ENCODE data around the gene THSD1. TPM values are rescaled to one million over a fixed set of nuclear protein-coding genes. Genes with fewer than 3 reads are reported as not detected.

THSD1 gene
- total RNA-seq, 1 donor from 2014 or later: 14.4 TPM

- Histone ChIP-seq H3K79me2 (ENCODE audit: insufficient read depth, low read length) (no peaks in the 10 kb centered on the region), H3K4me1 (ENCODE audit: insufficient read depth, low read length) (peaks cover 17% of the 10 kb centered on the region), H2AFZ (ENCODE audit: low read depth, low read length) (no peak overlapping the region), H3K36me3 (ENCODE audit: insufficient read depth, low read length) (peaks cover 26% of the 10 kb centered on the region), H3K27me3 (ENCODE audit: insufficient read depth, low read length) (no peaks in the 10 kb centered on the region), H3K9me3 (ENCODE audit: insufficient read depth, low read depth, low read length) (no peaks in the 10 kb centered on the region), H3K27ac (ENCODE audit: low read depth, low read length) (peak overlapping the region; percentile 68), H4K20me1 (ENCODE audit: insufficient read depth, low read length) (no peaks in the 10 kb centered on the region), H3K4me2 (ENCODE audit: low read length) (peak overlapping the region; percentile 46), H3K9ac (ENCODE audit: low read length) (peak overlapping the region; percentile 39), H3K4me3 (ENCODE audit: insufficient read depth, low read depth, low read length) (no peak overlapping the region)
- Mint-ChIP-seq H3K27me3 (ENCODE audit: low read depth, unreplicated experiment) (no peaks in the 10 kb centered on the region), H3K27ac (ENCODE audit: unreplicated experiment) (peak overlapping the region; percentile 98), H3K36me3 (ENCODE audit: low read depth, unreplicated experiment) (peaks cover 9% of the 10 kb centered on the region), H3K4me3 (ENCODE audit: unreplicated experiment) (no peak overlapping the region), H3K4me1 (ENCODE audit: low read depth, unreplicated experiment) (peaks cover 44% of the 10 kb centered on the region), H3K9me3 (ENCODE audit: unreplicated experiment) (no peaks in the 10 kb centered on the region)
- DNase-seq (ENCODE audit: low read depth): peak; percentile 69
- no peak for FAIRE-seq
- TF ChIP-seq, protein P1, sequence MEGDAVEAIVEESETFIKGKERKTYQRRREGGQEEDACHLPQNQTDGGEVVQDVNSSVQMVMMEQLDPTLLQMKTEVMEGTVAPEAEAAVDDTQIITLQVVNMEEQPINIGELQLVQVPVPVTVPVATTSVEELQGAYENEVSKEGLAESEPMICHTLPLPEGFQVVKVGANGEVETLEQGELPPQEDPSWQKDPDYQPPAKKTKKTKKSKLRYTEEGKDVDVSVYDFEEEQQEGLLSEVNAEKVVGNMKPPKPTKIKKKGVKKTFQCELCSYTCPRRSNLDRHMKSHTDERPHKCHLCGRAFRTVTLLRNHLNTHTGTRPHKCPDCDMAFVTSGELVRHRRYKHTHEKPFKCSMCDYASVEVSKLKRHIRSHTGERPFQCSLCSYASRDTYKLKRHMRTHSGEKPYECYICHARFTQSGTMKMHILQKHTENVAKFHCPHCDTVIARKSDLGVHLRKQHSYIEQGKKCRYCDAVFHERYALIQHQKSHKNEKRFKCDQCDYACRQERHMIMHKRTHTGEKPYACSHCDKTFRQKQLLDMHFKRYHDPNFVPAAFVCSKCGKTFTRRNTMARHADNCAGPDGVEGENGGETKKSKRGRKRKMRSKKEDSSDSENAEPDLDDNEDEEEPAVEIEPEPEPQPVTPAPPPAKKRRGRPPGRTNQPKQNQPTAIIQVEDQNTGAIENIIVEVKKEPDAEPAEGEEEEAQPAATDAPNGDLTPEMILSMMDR (IDR thresholded peaks at IDR 0.05; ENCODE audit: insufficient read depth, low read depth, low read length): no peak
- no peak for TF ChIP-seq EZH2 (IDR thresholded peaks at IDR 0.05; ENCODE audit: insufficient read depth, low read length)
These were observed 9.0 kb upstream of the THSD1 start for GRCh38 chr13:52414963-52415362.

GRCh38 chr13:52414051-52414450 lies 8.1 kb upstream of the THSD1 start:
- Histone ChIP-seq H3K27ac (ENCODE audit: low read depth, low read length) (peak overlapping the region; percentile 68), H3K4me2 (ENCODE audit: low read length) (peak overlapping the region; percentile 46), H3K9ac (ENCODE audit: low read length) (peak overlapping the region; percentile 39), H3K4me3 (ENCODE audit: insufficient read depth, low read depth, low read length) (no peak overlapping the region), H4K20me1 (ENCODE audit: insufficient read depth, low read length) (no peaks in the 10 kb centered on the region), H3K27me3 (ENCODE audit: insufficient read depth, low read length) (no peaks in the 10 kb centered on the region), H3K4me1 (ENCODE audit: insufficient read depth, low read length) (peaks cover 17% of the 10 kb centered on the region), H3K9me3 (ENCODE audit: insufficient read depth, low read depth, low read length) (no peaks in the 10 kb centered on the region), H3K36me3 (ENCODE audit: insufficient read depth, low read length) (peaks cover 25% of the 10 kb centered on the region), H3K79me2 (ENCODE audit: insufficient read depth, low read length) (no peaks in the 10 kb centered on the region), H2AFZ (ENCODE audit: low read depth, low read length) (no peak overlapping the region)
- DNase-seq (ENCODE audit: low read depth) (no peak), FAIRE-seq (no peak)
- TF ChIP-seq EZH2 (IDR thresholded peaks at IDR 0.05; ENCODE audit: insufficient read depth, low read length): no peak
- TF ChIP-seq, protein P1 (IDR thresholded peaks at IDR 0.05; ENCODE audit: insufficient read depth, low read depth, low read length): no peak
- H3K9me3 Mint-ChIP-seq (ENCODE audit: unreplicated experiment): no peaks in the 10 kb centered on the region
- peaks cover 43% of the 10 kb centered on the region for H3K4me1 Mint-ChIP-seq (ENCODE audit: low read depth, unreplicated experiment)
- H3K27ac Mint-ChIP-seq (ENCODE audit: unreplicated experiment): peak overlapping the region; percentile 98
- H3K4me3 Mint-ChIP-seq (ENCODE audit: unreplicated experiment): peak overlapping the region; percentile 62
- H3K36me3 Mint-ChIP-seq (ENCODE audit: low read depth, unreplicated experiment): peaks cover 9% of the 10 kb centered on the region
- H3K27me3 Mint-ChIP-seq (ENCODE audit: low read depth, unreplicated experiment): no peaks in the 10 kb centered on the region

DNA sequence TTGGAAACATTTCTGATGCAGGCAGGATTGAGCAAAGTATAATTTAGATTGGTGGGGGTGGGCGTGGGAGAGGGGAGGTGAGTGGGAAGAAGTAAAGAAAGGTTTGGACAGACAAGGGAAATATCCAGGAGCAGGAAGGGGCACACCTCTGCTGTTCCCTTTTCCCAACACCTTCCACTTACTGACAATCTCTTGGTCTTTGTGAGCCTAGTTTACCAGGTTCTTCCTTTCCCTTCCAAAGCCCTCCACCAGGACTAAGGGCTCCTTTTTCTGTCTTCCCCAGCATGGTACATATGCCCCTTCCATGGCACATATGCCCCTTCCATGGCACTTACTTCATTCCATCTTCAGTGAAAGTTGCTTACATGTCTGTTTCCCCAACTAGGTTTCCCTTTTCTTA lies 6.2 kb upstream of the THSD1 start:
- Histone ChIP-seq H3K4me1 (ENCODE audit: insufficient read depth, low read length) (peaks cover 17% of the 10 kb centered on the region), H3K27ac (ENCODE audit: low read depth, low read length) (no peak overlapping the region), H4K20me1 (ENCODE audit: insufficient read depth, low read length) (no peaks in the 10 kb centered on the region), H3K36me3 (ENCODE audit: insufficient read depth, low read length) (peaks cover 20% of the 10 kb centered on the region), H3K4me2 (ENCODE audit: low read length) (no peak overlapping the region), H3K27me3 (ENCODE audit: insufficient read depth, low read length) (no peaks in the 10 kb centered on the region), H3K4me3 (ENCODE audit: insufficient read depth, low read depth, low read length) (no peak overlapping the region), H3K9ac (ENCODE audit: low read length) (no peak overlapping the region), H3K9me3 (ENCODE audit: insufficient read depth, low read depth, low read length) (no peaks in the 10 kb centered on the region), H3K79me2 (ENCODE audit: insufficient read depth, low read length) (no peaks in the 10 kb centered on the region), H2AFZ (ENCODE audit: low read depth, low read length) (no peak overlapping the region)
- FAIRE-seq (no peak), DNase-seq (ENCODE audit: low read depth) (no peak)
- no peak for TF ChIP-seq EZH2 (IDR thresholded peaks at IDR 0.05; ENCODE audit: insufficient read depth, low read length)
- TF ChIP-seq, protein P1 (IDR thresholded peaks at IDR 0.05; ENCODE audit: insufficient read depth, low read depth, low read length): no peak
- Mint-ChIP-seq H3K4me3 (ENCODE audit: unreplicated experiment) (no peak overlapping the region), H3K27me3 (ENCODE audit: low read depth, unreplicated experiment) (no peaks in the 10 kb centered on the region), H3K9me3 (ENCODE audit: unreplicated experiment) (no peaks in the 10 kb centered on the region), H3K36me3 (ENCODE audit: low read depth, unreplicated experiment) (peaks cover 13% of the 10 kb centered on the region), H3K27ac (ENCODE audit: unreplicated experiment) (peak overlapping the region; percentile 28), H3K4me1 (ENCODE audit: low read depth, unreplicated experiment) (peaks cover 39% of the 10 kb centered on the region)

Data from astrocyte (in vitro differentiated cells and primary cell).